ENCODE results near the gene CMTM7. TPM values are rescaled to one million over a fixed set of nuclear protein-coding genes. Genes with fewer than 3 reads are reported as not detected.

Gene CMTM7
- total RNA-seq, 4 donors from 2014 or later, result 9.8 to 12.3 (median 11.4) TPM

- no peak for TF ChIP-seq CTCF (IDR thresholded peaks at IDR 0.05)
- TF ChIP-seq POLR2A (IDR thresholded peaks at IDR 0.05), result no peak
- no peak overlapping the region for H3K4me3 ChIP-seq (ENCODE audit: low read depth, poor library complexity, severe bottlenecking)
- 79 to 81% methylated on average over 6 to 12 of the region's 12 CpGs for WGBS, 2 donors
- peak in 1 of 2 donors; percentile 50 for DNase-seq (ENCODE audit: low spot score in 2 of 2)
- intact Hi-C loops (cut with DNase I; ENCODE audit: low total_unique reads), result no loop called here
Measured at GRCh38 chr3:32423956-32424557, 32.4 kb downstream of the CMTM7 start.

- 89 to 92% methylated on average over 9 of the region's 9 CpGs for WGBS, 2 donors
- TF ChIP-seq CTCF (IDR thresholded peaks at IDR 0.05) (no peak), POLR2A (IDR thresholded peaks at IDR 0.05) (no peak)
- DNase-seq (ENCODE audit: low spot score in 2 of 2), result peak in 1 of 2 donors; percentile 80
- no peak overlapping the region for H3K4me3 ChIP-seq (ENCODE audit: low read depth, poor library complexity, severe bottlenecking)
- intact Hi-C loops (cut with DNase I; ENCODE audit: low total_unique reads), result no loop called here
Measured at GRCh38 chr3:32424581-32425250, 33.1 kb downstream of the CMTM7 start.

GRCh38 chr3:32428092-32429068, 36.7 kb downstream of the CMTM7 start:
- peak in 1 of 2 donors; percentile 75 for DNase-seq (ENCODE audit: low spot score in 2 of 2)
- intact Hi-C loops (cut with DNase I; ENCODE audit: low total_unique reads), result no loop called here
- TF ChIP-seq CTCF (IDR thresholded peaks at IDR 0.05) (no peak), POLR2A (IDR thresholded peaks at IDR 0.05) (no peak)
- WGBS, 2 donors, result 68 to 76% methylated on average over 12 of the region's 12 CpGs
- H3K4me3 ChIP-seq (ENCODE audit: low read depth, poor library complexity, severe bottlenecking), result no peak overlapping the region

- TF ChIP-seq CTCF (IDR thresholded peaks at IDR 0.05), result no peak
- TF ChIP-seq POLR2A (IDR thresholded peaks at IDR 0.05), result no peak
- intact Hi-C loops (cut with DNase I; ENCODE audit: low total_unique reads), result no loop called here
- no peak overlapping the region for H3K4me3 ChIP-seq (ENCODE audit: low read depth, poor library complexity, severe bottlenecking)
- DNase-seq (ENCODE audit: low spot score in 2 of 2), result no peak
- WGBS, 2 donors, result 91 to 92% methylated on average over 5 of the region's 5 CpGs
Measured at GRCh38 chr3:32430900-32431299, 39.2 kb downstream of the CMTM7 start.

GRCh38 chr3:32431481-32431880, 39.8 kb downstream of the CMTM7 start:
- 97% methylated on average over 3 of the region's 3 CpGs for WGBS, 2 donors
- no peak for TF ChIP-seq CTCF (IDR thresholded peaks at IDR 0.05)
- TF ChIP-seq POLR2A (IDR thresholded peaks at IDR 0.05), result no peak
- intact Hi-C loops (cut with DNase I; ENCODE audit: low total_unique reads), result no loop called here
- DNase-seq (ENCODE audit: low spot score in 2 of 2), result peak in 1 of 2 donors; percentile 21
- no peak overlapping the region for H3K4me3 ChIP-seq (ENCODE audit: low read depth, poor library complexity, severe bottlenecking)
